HEK293 (cell line): Measurements from ENCODE around the gene AXIN1.

Source experiments
- GLI2 ChIP-seq: fragments of 450-650 bp; formaldehyde crosslinking; IDR thresholded peaks from 2 replicates; pipeline ENCODE4; 2017; ENCODE audit warnings: missing biosample characterization, missing genetic modification characterization, low read depth, borderline replicate concordance
- KLF10 ChIP-seq: fragments of 450-650 bp; IDR thresholded peaks from 2 replicates; pipeline ENCODE4 v1.5.1; 2018; ENCODE audit warnings: missing biosample characterization, mild to moderate bottlenecking, missing genetic modification characterization
- KLF17 ChIP-seq: fragments of 450-650 bp; formaldehyde crosslinking; IDR thresholded peaks from 2 replicates; pipeline ENCODE4 v1.5.1; 2016; ENCODE audit warnings: missing biosample characterization, missing genetic modification characterization
- MEIS1 ChIP-seq: sonication (generic); formaldehyde crosslinking; IDR thresholded peaks from 2 replicates; pipeline ENCODE4 v1.8.1; 2022; ENCODE audit warnings: missing genetic modification reagents, mild to moderate bottlenecking, borderline replicate concordance
- OVOL3 ChIP-seq: fragments of 450-650 bp; formaldehyde crosslinking; IDR thresholded peaks from 2 replicates; pipeline ENCODE4 v1.5.1; 2016; ENCODE audit warnings: missing biosample characterization, missing genetic modification characterization
- PRDM2 ChIP-seq: fragments of 450-650 bp; formaldehyde crosslinking; IDR thresholded peaks from 2 replicates; pipeline ENCODE4 v1.5.1; 2016; ENCODE audit warnings: missing biosample characterization, missing genetic modification characterization, borderline replicate concordance
- SALL2 ChIP-seq: fragments of 450-650 bp; formaldehyde crosslinking; IDR thresholded peaks from 2 replicates; pipeline ENCODE4 v1.5.0; 2017; ENCODE audit warnings: missing biosample characterization, mild to moderate bottlenecking, missing genetic modification characterization, borderline replicate concordance
- SP7 ChIP-seq: fragments of 450-650 bp; formaldehyde crosslinking; IDR thresholded peaks from 2 replicates; pipeline ENCODE4 v1.5.1; 2016; ENCODE audit warnings: missing biosample characterization, missing genetic modification characterization
- WT1 ChIP-seq: fragments of 450-650 bp; formaldehyde crosslinking; IDR thresholded peaks from 2 replicates; pipeline ENCODE4 v1.5.1; 2016; ENCODE audit warnings: missing biosample characterization, missing genetic modification characterization
- YY1 ChIP-seq: fragments of 450-650 bp; formaldehyde crosslinking; IDR thresholded peaks from 2 replicates; pipeline ENCODE4 v1.5.1; 2018; ENCODE audit warnings: missing biosample characterization, missing genetic modification characterization
- ZBTB8A ChIP-seq: fragments of 450-650 bp; formaldehyde crosslinking; IDR thresholded peaks from 2 replicates; pipeline ENCODE4 v1.5.1; 2016; ENCODE audit warnings: missing biosample characterization, missing genetic modification characterization
- ZNF121 ChIP-seq: fragments of 450-650 bp; formaldehyde crosslinking; IDR thresholded peaks from 2 replicates; pipeline ENCODE4 v1.5.1; 2016; ENCODE audit warnings: missing biosample characterization, missing genetic modification characterization
- ZNF174 ChIP-seq: fragments of 450-650 bp; formaldehyde crosslinking; IDR thresholded peaks from 2 replicates; pipeline ENCODE4 v1.5.0; 2017; ENCODE audit warnings: missing biosample characterization, mild to moderate bottlenecking, missing genetic modification characterization
- ZNF211 ChIP-seq: fragments of 450-650 bp; formaldehyde crosslinking; IDR thresholded peaks from 2 replicates; pipeline ENCODE4 v1.5.1; 2016; ENCODE audit warnings: low read depth, missing biosample characterization, missing genetic modification characterization
- ZNF214 ChIP-seq: fragments of 450-650 bp; formaldehyde crosslinking; IDR thresholded peaks from 2 replicates; pipeline ENCODE4 v1.5.1; 2017; ENCODE audit warnings: missing biosample characterization, mild to moderate bottlenecking, missing genetic modification characterization, borderline replicate concordance
- ZNF280C ChIP-seq: fragments of 450-650 bp; formaldehyde crosslinking; IDR thresholded peaks from 2 replicates; pipeline ENCODE4 v1.5.1; 2016; ENCODE audit warnings: missing biosample characterization, missing genetic modification characterization
- ZNF292 ChIP-seq: fragments of 450-650 bp; formaldehyde crosslinking; IDR thresholded peaks from 2 replicates; pipeline ENCODE4 v1.5.1; 2016; ENCODE audit warnings: low read depth, missing biosample characterization, missing genetic modification characterization, borderline replicate concordance
- ZNF350 ChIP-seq: fragments of 450-650 bp; formaldehyde crosslinking; IDR thresholded peaks from 2 replicates; pipeline ENCODE4 v1.5.0; 2017; ENCODE audit warnings: missing biosample characterization, mild to moderate bottlenecking, missing genetic modification characterization
- ZNF473 ChIP-seq: fragments of 450-650 bp; formaldehyde crosslinking; IDR thresholded peaks from 2 replicates; pipeline ENCODE4 v1.5.1; 2017; ENCODE audit warnings: missing biosample characterization, missing genetic modification characterization
- ZNF501 ChIP-seq: fragments of 450-650 bp; formaldehyde crosslinking; IDR thresholded peaks from 2 replicates; pipeline ENCODE4 v1.5.1; 2016; ENCODE audit warnings: missing biosample characterization, missing genetic modification characterization
- ZNF549 ChIP-seq: fragments of 450-650 bp; IDR thresholded peaks from 2 replicates; pipeline ENCODE4 v1.5.1; 2018; ENCODE audit warnings: missing biosample characterization, missing genetic modification characterization, mild to moderate bottlenecking, inconsistent platforms, moderate library complexity
- ZNF639 ChIP-seq: fragments of 450-650 bp; formaldehyde crosslinking; IDR thresholded peaks from 2 replicates; pipeline ENCODE4 v1.5.1; 2016; ENCODE audit warnings: missing biosample characterization, missing genetic modification characterization
- ZNF792 ChIP-seq: fragments of 450-650 bp; formaldehyde crosslinking; IDR thresholded peaks from 2 replicates; pipeline ENCODE4 v1.5.1; 2016; ENCODE audit warnings: missing biosample characterization, missing genetic modification characterization
- ZSCAN16 ChIP-seq: fragments of 450-650 bp; formaldehyde crosslinking; IDR thresholded peaks from 2 replicates; pipeline ENCODE4 v1.5.1; 2016; ENCODE audit warnings: missing biosample characterization, missing genetic modification characterization
- TF ChIP-seq, protein P1 (sequence below): fragments of 450-650 bp; formaldehyde crosslinking; IDR thresholded peaks from 2 replicates; pipeline ENCODE4 v1.5.1; 2016; ENCODE audit warnings: missing biosample characterization, missing genetic modification characterization
- TF ChIP-seq, protein P2 (sequence below): fragments of 450-650 bp; formaldehyde crosslinking; IDR thresholded peaks from 2 replicates; pipeline ENCODE4 v1.5.1; 2016; ENCODE audit warnings: missing biosample characterization, missing genetic modification characterization

AXIN1 gene

GRCh38 chr16:401468-402348, 49.2 kb upstream of the AXIN1 start, which contains the start of gene DECR2 (continued):
- TF ChIP-seq SALL2 (tag by site-specific recombination) (no peak), ZNF174 (no peak), ZNF280C (tag by site-specific recombination) (no peak), ZNF292 (tag by site-specific recombination) (no peak), PRDM2 (tag by site-specific recombination) (no peak), ZNF211 (tag by site-specific recombination) (no peak), ZNF639 (tag by site-specific recombination) (no peak), OVOL3 (tag by site-specific recombination) (0 out of 2 replicates have a peak, but pooled peaks have one; percentile 43), ZNF792 (tag by site-specific recombination) (no peak), ZNF350 (no peak), ZNF473 (tag by site-specific recombination) (no peak), SP7 (peak; percentile 57), ZNF214 (no peak), ZSCAN16 (tag by site-specific recombination) (0 out of 2 replicates have a peak, but pooled peaks have one; percentile 24), KLF10 (tag by site-specific recombination) (no peak), ZNF121 (no peak), ZNF549 (tag by site-specific recombination) (no peak), MEIS1 (CRISPR knock-in tag) (no peak), ZNF501 (tag by site-specific recombination) (0 out of 2 replicates have a peak, but pooled peaks have one; percentile 5), ZBTB8A (tag by site-specific recombination) (peak; percentile 72), WT1 (tag by site-specific recombination) (no peak), KLF17 (tag by site-specific recombination) (peak; percentile 60; the same call in 1 of the 2 replicates), YY1 (tag by site-specific recombination) (peak; percentile 71; the same call in 1 of the 2 replicates), GLI2 (tag by site-specific recombination) (no peak)
- TF ChIP-seq, protein P1, sequence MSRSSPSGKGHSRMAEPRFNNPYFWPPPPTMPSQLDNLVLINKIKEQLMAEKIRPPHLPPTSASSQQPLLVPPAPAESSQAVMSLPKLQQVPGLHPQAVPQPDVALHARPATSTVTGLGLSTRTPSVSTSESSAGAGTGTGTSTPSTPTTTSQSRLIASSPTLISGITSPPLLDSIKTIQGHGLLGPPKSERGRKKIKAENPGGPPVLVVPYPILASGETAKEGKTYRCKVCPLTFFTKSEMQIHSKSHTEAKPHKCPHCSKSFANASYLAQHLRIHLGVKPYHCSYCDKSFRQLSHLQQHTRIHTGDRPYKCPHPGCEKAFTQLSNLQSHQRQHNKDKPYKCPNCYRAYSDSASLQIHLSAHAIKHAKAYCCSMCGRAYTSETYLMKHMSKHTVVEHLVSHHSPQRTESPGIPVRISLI (tag by site-specific recombination), result peak; percentile 93
- TF ChIP-seq, protein P2, sequence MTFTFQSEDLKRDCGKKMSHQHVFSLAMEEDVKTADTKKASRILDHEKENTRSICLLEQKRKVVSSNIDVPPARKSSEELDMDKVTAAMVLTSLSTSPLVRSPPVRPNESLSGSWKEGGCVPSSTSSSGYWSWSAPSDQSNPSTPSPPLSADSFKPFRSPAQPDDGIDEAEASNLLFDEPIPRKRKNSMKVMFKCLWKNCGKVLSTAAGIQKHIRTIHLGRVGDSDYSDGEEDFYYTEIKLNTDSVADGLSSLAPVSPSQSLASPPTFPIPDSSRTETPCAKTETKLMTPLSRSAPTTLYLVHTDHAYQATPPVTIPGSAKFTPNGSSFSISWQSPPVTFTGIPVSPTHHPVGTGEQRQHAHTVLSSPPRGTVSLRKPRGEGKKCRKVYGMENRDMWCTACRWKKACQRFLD (tag by site-specific recombination), result no peak
